ENCODE results near the gene GJA1.

- TF ChIP-seq CTCF (optimal IDR thresholded peaks at IDR 0.05 in 1 of 3, IDR thresholded peaks at IDR 0.05 in 1 of 3, conservative IDR thresholded peaks at IDR 0.05 in 1 of 3; ENCODE audit: extremely low read depth in 1 of 3, insufficient read depth in 2 of 3, low read length in 3 of 3) (no peak), EZH2 (IDR thresholded peaks at IDR 0.05; ENCODE audit: low read length) (no peak)
Observed at GRCh38 chr6:121399966-121400365, 35.5 kb upstream of the GJA1 start.

Data from keratinocyte (primary cell).